Transverse colon (tissue), 4 donors: ENCODE measurements around the gene BOC. TPM values are rescaled to one million over a fixed set of nuclear protein-coding genes. Genes with fewer than 3 reads are reported as not detected.

Experiments used
- DNase-seq: peaks from one replicate; pipeline ENCODE4 v3.0.0-alpha.2; 2019
- H3K27ac ChIP-seq, 4 donors: fragments of 200-600 bp; sonication (generic); 2 replicates each; pipeline ENCODE4 v1.5.1; 2016 to 2018; ENCODE audit warnings: inconsistent platforms in 4 of 4
- H3K27me3 ChIP-seq: fragments of 200-600 bp; sonication (generic); 2 replicates; pipeline ENCODE4 v1.5.1; 2017; ENCODE audit warnings: inconsistent platforms
- H3K36me3 ChIP-seq, 4 donors: fragments of 200-600 bp; sonication (generic); 2 replicates each; pipeline ENCODE4 v1.5.1; 2017 to 2019; ENCODE audit warnings: inconsistent platforms in 4 of 4
- H3K4me1 ChIP-seq, 4 donors: fragments of 200-600 bp; sonication (generic); 2 replicates each; pipeline ENCODE4 v1.5.1; 2017 to 2020; ENCODE audit warnings: inconsistent platforms in 4 of 4
- H3K4me3 ChIP-seq, 4 donors: fragments of 200-600 bp; sonication (generic); 1 replicate in 1 of 4; 2 replicates in 3 of 4; pipeline versions ENCODE4 v1.5.1 to v1.6.1; 2017 to 2019; ENCODE audit warnings: inconsistent platforms in 4 of 4
- H3K9me3 ChIP-seq, 2 donors: fragments of 200-600 bp; sonication (generic); 2 replicates each; pipeline ENCODE4 v1.5.1; 2017 to 2019; ENCODE audit warnings: inconsistent platforms in 2 of 2
- EP300 ChIP-seq: sonication (generic); formaldehyde crosslinking; IDR thresholded peaks from one replicate; pipeline ENCODE4 v1.6.1; 2017; ENCODE audit warnings: antibody characterized with exemption, low read depth
- POLR2A ChIP-seq: fragments of 450-650 bp; IDR thresholded peaks from one replicate; pipeline ENCODE4 v1.6.1; 2016; ENCODE audit warnings: antibody characterized with exemption, mild to moderate bottlenecking, moderate library complexity
- POLR2AphosphoS5 ChIP-seq, 3 donors: sonication (generic); formaldehyde crosslinking; IDR thresholded peaks; one replicate each; pipeline ENCODE4 v1.6.1; 2016; ENCODE audit warnings: antibody characterized with exemption in 3 of 3
- WGBS, 2 donors: methylation state at CpG; one replicate each; pipeline ENCODE4 v1.1.5; 2018; ENCODE audit warnings: low coverage in 1 of 2; 5-methylcytosine and 5-hydroxymethylcytosine counted together
- in situ Hi-C, 4 donors: fragments of 200-750 bp; cut with MboI; loops; one replicate each; pipeline versions ENCODE4 v1.15.0 to v1.15.1; 2017; ENCODE audit warnings: low sequenced_read_pairs in 3 of 4, low pct_ligation_motif_present in 1 of 4, low pct_unique_long_range_greater_than_20kb in 1 of 4
- intact Hi-C: fragments of 100-400 bp; cut with DNase I; formaldehyde crosslinking; loops from one replicate; pipeline ENCODE4 v1.15.1; 2023; ENCODE audit warnings: low total_unique reads
- total RNA-seq, 4 donors: library from RNA; depleted of rRNA; stranded (reverse); fragments of >200 nt; gene quantifications; one replicate each; pipeline ENCODE4 v1.1.0, GENCODE V29; 2016
- TF ChIP-seq, protein P1 (sequence below), 5 experiments: fragments of 200-600 bp in 3 of 5; fragments of 450-650 bp in 2 of 5; sonication (generic) in 3 of 5; IDR thresholded peaks; 1 replicate in 2 of 5; 2 replicates in 3 of 5; pipeline ENCODE4 v1.5.1; 2016 to 2017; ENCODE audit warnings: antibody characterized with exemption in 5 of 5, inconsistent platforms in 3 of 5, mild to moderate bottlenecking in 2 of 5, moderate library complexity in 1 of 5

Gene BOC
- total RNA-seq, 4 donors from 2014 or later = 15.2 to 77.4 (median 45.4) TPM

GRCh38 chr3:113218011-113218680 is 6.8 kb downstream of the BOC start:
- Histone ChIP-seq H3K36me3 (no peaks in the 10 kb centered on the region), H3K4me1 (peaks cover 0 to 25% (median 10%) of the 10 kb centered on the region in 4 donors), H3K27ac (no peak overlapping the region), H3K4me3 (no peak overlapping the region), H3K9me3 (no peaks in the 10 kb centered on the region), H3K27me3 (peaks cover 21% of the 10 kb centered on the region)
- in situ Hi-C loops = no loop called here
- TF ChIP-seq POLR2AphosphoS5 (IDR thresholded peaks at IDR 0.05) (no peak), EP300 (no peak), POLR2A (no peak)
- TF ChIP-seq, protein P1, sequence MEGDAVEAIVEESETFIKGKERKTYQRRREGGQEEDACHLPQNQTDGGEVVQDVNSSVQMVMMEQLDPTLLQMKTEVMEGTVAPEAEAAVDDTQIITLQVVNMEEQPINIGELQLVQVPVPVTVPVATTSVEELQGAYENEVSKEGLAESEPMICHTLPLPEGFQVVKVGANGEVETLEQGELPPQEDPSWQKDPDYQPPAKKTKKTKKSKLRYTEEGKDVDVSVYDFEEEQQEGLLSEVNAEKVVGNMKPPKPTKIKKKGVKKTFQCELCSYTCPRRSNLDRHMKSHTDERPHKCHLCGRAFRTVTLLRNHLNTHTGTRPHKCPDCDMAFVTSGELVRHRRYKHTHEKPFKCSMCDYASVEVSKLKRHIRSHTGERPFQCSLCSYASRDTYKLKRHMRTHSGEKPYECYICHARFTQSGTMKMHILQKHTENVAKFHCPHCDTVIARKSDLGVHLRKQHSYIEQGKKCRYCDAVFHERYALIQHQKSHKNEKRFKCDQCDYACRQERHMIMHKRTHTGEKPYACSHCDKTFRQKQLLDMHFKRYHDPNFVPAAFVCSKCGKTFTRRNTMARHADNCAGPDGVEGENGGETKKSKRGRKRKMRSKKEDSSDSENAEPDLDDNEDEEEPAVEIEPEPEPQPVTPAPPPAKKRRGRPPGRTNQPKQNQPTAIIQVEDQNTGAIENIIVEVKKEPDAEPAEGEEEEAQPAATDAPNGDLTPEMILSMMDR (IDR thresholded peaks at IDR 0.05) = no peak
- WGBS, 2 donors = 80% methylated on average over 9 to 10 of the region's 10 CpGs
- no peak for DNase-seq
- intact Hi-C loops = loop anchor here (10.0 kb wide), 1 partner anchor 47 kb away; no protein-coding TSS in a partner anchor

DNA sequence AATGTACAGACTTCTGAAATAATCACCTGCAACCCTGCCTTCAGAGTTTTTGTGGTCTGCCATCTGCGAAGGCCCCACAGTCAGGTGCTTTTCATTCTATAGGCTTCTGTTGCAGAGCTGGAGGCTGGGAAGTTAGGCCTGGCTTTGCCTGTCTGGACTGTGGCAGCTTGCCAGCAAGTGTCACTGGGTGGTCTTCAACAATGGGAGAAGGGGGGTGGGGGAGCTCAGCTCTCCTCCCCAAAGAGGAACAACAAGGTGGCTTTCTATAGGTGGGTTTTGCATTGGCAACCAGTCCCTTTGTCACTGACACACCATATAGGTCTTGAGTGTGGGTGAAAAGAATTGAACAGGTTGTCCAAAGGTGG is 7.3 kb downstream of the BOC start:
- DNase-seq = no peak
- Histone ChIP-seq H3K27me3 (peaks cover 16% of the 10 kb centered on the region), H3K9me3 (no peaks in the 10 kb centered on the region), H3K4me1 (peaks cover 0 to 25% (median 12%) of the 10 kb centered on the region in 4 donors), H3K36me3 (no peaks in the 10 kb centered on the region), H3K4me3 (no peak overlapping the region), H3K27ac (no peak overlapping the region)
- WGBS, 2 donors = 76% methylated on average over 1 of the region's 1 CpG; no CpG with 5 or more reads in 1 of the 2 donors
- TF ChIP-seq EP300 = no peak
- TF ChIP-seq, protein P1 (IDR thresholded peaks at IDR 0.05) = no peak
- in situ Hi-C loops = no loop called here
- intact Hi-C loops = loop anchor here (10.0 kb wide), 1 partner anchor 46 kb away; no protein-coding TSS in a partner anchor

- H3K36me3 ChIP-seq = no peaks in the 10 kb centered on the region
- no peaks in the 10 kb centered on the region for H3K9me3 ChIP-seq
- H3K27ac ChIP-seq = peak overlapping the region in 1 of 4 donors; percentile 24
- no peak for TF ChIP-seq POLR2AphosphoS5 (IDR thresholded peaks at IDR 0.05)
- TF ChIP-seq, protein P1 (IDR thresholded peaks at IDR 0.05) = no peak
- no peak for TF ChIP-seq EP300
- TF ChIP-seq POLR2A = no peak
- DNase-seq = no peak
- in situ Hi-C loops = no loop called here
- intact Hi-C loops = loop anchor here (10.0 kb wide), 1 partner anchor 45 kb away; no protein-coding TSS in a partner anchor
- WGBS, 2 donors = 72% methylated on average over 6 of the region's 6 CpGs; no CpG with 5 or more reads in 1 of the 2 donors
- H3K4me3 ChIP-seq = no peak overlapping the region
- H3K4me1 ChIP-seq = peaks cover 0 to 25% (median 9%) of the 10 kb centered on the region in 4 donors
- H3K27me3 ChIP-seq = peaks cover 9% of the 10 kb centered on the region
Measured at GRCh38 chr3:113219605-113220300, 8.4 kb downstream of the BOC start.

DNA sequence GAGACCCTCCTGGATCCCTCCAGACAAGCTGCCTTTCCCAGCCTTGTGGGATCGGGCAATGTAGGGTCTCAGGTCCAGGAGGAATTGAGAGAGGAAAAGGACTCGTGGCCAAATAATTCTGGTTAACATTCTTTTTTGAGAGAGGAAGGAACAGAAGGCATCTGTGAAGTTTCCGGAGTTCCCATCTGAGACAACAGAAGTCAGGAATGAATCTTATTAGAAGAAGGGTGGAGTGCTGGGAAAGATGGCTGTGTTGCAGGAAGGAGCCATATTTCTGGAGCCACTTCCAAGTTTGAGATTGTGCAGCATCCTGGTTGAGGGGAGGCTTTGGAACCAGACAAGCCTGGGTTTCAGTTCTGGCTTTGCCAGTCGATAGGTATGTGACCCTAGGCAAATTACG is 9.4 kb downstream of the BOC start:
- TF ChIP-seq POLR2A (no peak), POLR2AphosphoS5 (IDR thresholded peaks at IDR 0.05) (no peak), EP300 (no peak)
- TF ChIP-seq, protein P1 (IDR thresholded peaks at IDR 0.05) = no peak
- peaks cover under 1% of the 10 kb centered on the region for H3K27me3 ChIP-seq
- WGBS, 2 donors = 75 to 85% methylated on average over 4 to 5 of the region's 5 CpGs
- intact Hi-C loops = no loop called here
- no peaks in the 10 kb centered on the region for H3K9me3 ChIP-seq
- DNase-seq = no peak
- peaks cover 0 to 23% (median 9%) of the 10 kb centered on the region in 4 donors for H3K4me1 ChIP-seq
- no peak overlapping the region for H3K4me3 ChIP-seq
- H3K27ac ChIP-seq = peak overlapping the region in 2 of 4 donors; percentile 30
- in situ Hi-C loops = no loop called here
- no peaks in the 10 kb centered on the region for H3K36me3 ChIP-seq
